HEK293T (cell line): ENCODE results near the gene TESK2.
A peak's percentile ranks its signal among the peaks of the same experiment; 100 is the strongest.

Experiments
- CTCF ChIA-PET: fragments of 350-600 bp; formaldehyde crosslinking; extraction: SDS; loops from one replicate; lab custom pipeline; 2021; ENCODE audit warnings: antibody characterized with exemption, inconsistent platforms; lab: Yijun Ruan, JAX
- POLR2A ChIA-PET: fragments of 350-600 bp; formaldehyde crosslinking; extraction: SDS; loops from one replicate; lab custom pipeline; 2020; ENCODE audit warnings: antibody characterized with exemption, inconsistent platforms; lab: Yijun Ruan, JAX
- DNase-seq: peaks from one replicate; pipeline ENCODE4 v3.0.0; 2012; ENCODE audit warnings: mixed read lengths; ENCODE audit errors: extremely low spot score
- ARNT ChIP-seq: fragments of 450-650 bp; IDR thresholded peaks from 2 replicates; pipeline ENCODE4 v1.6.1; 2017; ENCODE audit warnings: mild to moderate bottlenecking
- BHLHE40 ChIP-seq: fragments of 450-650 bp; IDR thresholded peaks from 2 replicates; pipeline ENCODE4 v1.6.1; 2016; ENCODE audit warnings: mild to moderate bottlenecking, moderate library complexity, borderline replicate concordance
- CTBP1 ChIP-seq: fragments of 450-650 bp; IDR thresholded peaks from 2 replicates; pipeline ENCODE4 v1.6.1; 2016; ENCODE audit warnings: borderline replicate concordance
- ELF4 ChIP-seq: fragments of 450-650 bp; IDR thresholded peaks from 2 replicates; pipeline ENCODE4 v1.6.1; 2017; ENCODE audit warnings: antibody characterized with exemption
- FOXA1 ChIP-seq: fragments of 450-650 bp; IDR thresholded peaks from 2 replicates; pipeline ENCODE4 v1.6.1; 2016; ENCODE audit warnings: mild to moderate bottlenecking
- FOXK2 ChIP-seq: fragments of 450-650 bp; IDR thresholded peaks from 2 replicates; pipeline ENCODE4 v1.6.1; 2016; ENCODE audit warnings: mild to moderate bottlenecking
- FOXM1 ChIP-seq: fragments of 450-650 bp; IDR thresholded peaks from 2 replicates; pipeline ENCODE4 v1.6.1; 2017; ENCODE audit warnings: mild to moderate bottlenecking, borderline replicate concordance
- HDGF ChIP-seq: fragments of 450-650 bp; IDR thresholded peaks from 2 replicates; pipeline ENCODE4 v1.6.1; 2017; ENCODE audit warnings: antibody characterized with exemption, borderline replicate concordance
- L3MBTL2 ChIP-seq: fragments of 450-650 bp; conservative IDR thresholded peaks from 2 replicates; pipeline ENCODE4 v1.6.1; 2016; ENCODE audit warnings: mild to moderate bottlenecking
- LEF1 ChIP-seq: fragments of 450-650 bp; IDR thresholded peaks from 2 replicates; pipeline ENCODE4 v1.6.1; 2017; ENCODE audit warnings: mild to moderate bottlenecking, borderline replicate concordance
- NFRKB ChIP-seq: fragments of 450-650 bp; IDR thresholded peaks from 2 replicates; pipeline ENCODE4 v1.6.1; 2016; ENCODE audit warnings: mild to moderate bottlenecking, moderate library complexity
- SP1 ChIP-seq: fragments of 450-650 bp; IDR thresholded peaks from 2 replicates; pipeline ENCODE4 v1.6.1; 2017
- SUZ12 ChIP-seq: fragments of 450-650 bp; IDR thresholded peaks from 2 replicates; pipeline ENCODE4 v1.6.1; 2016; ENCODE audit warnings: mild to moderate bottlenecking
- TARDBP ChIP-seq: fragments of 450-650 bp; IDR thresholded peaks from 2 replicates; pipeline ENCODE4 v1.6.1; 2016
- ZNF384 ChIP-seq: fragments of 450-650 bp; IDR thresholded peaks from 2 replicates; pipeline ENCODE4 v1.6.1; 2016
- TF ChIP-seq, protein P1 (sequence below): fragments of 450-650 bp; IDR thresholded peaks from 2 replicates; pipeline ENCODE4 v1.6.1; 2016

TESK2 gene

DNA sequence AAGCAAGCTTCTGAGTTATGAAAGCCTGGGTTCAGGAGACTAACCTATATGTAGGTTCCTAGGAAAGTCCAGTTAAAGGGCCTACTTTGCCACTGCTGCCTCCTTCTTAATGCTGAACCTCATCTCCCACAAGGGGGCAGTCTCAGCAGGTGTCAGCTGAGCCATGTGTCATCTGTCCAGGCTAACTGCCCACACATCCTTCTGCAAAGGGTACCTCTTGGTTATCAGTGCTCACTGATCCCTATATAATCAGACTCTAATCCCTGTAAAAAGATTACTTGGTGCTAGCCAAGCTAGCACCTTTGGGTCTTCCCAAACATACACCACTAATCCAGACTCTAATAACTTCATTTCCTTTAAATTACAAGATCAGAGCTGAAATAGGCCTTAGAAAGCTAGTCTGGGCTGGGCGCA lies 21.7 kb upstream of the TESK2 start:
- CTCF ChIA-PET, result interaction anchor here (0.6 to 3.7 kb wide), 9 partner anchors 12 to 516 kb away, joined by 3 to 46 read pairs (median 3); partner anchors contain the start of gene TESK2
- POLR2A ChIA-PET, result interaction anchor here (0.9 to 4.1 kb wide), 7 partner anchors 9 to 71 kb away, joined by 3 to 38 read pairs (median 12); partner anchors contain the start of genes AKR1A1, CCDC163, MMACHC and NASP
- no peak for TF ChIP-seq ZNF384
- TF ChIP-seq HDGF, result no peak
- no peak for TF ChIP-seq FOXA1
- TF ChIP-seq, protein P1, sequence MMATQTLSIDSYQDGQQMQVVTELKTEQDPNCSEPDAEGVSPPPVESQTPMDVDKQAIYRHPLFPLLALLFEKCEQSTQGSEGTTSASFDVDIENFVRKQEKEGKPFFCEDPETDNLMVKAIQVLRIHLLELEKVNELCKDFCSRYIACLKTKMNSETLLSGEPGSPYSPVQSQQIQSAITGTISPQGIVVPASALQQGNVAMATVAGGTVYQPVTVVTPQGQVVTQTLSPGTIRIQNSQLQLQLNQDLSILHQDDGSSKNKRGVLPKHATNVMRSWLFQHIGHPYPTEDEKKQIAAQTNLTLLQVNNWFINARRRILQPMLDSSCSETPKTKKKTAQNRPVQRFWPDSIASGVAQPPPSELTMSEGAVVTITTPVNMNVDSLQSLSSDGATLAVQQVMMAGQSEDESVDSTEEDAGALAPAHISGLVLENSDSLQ, result peak; percentile 23; the same call in 1 of the 2 replicates
- peak; percentile 60 for DNase-seq

DNA sequence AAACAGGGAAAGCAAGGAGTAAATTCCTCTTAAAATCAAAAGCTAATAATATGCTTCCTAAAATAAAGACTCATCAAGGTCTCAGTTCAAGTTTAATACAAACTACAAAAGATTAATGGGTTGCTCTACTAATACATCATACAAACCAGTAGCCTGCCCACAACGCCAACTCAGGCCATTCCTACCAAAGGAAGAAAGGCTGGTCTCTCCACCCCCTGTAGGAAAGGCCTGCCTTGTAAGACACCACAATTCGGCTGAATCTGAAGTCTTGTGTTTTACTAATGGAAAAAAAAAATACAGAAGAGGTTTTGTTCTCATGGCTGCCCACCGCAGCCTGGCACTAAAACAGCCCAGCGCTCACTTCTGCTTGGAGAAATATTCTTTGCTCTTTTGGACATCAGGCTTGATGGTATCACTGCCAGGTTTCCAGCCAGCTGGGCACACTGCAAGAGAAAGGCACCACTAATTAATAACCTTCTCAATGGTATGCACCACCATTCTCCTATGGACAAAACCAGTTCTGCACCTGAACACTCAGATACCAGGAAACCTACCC lies 20.1 kb upstream of the TESK2 start:
- no peak for TF ChIP-seq ZNF384
- no peak for TF ChIP-seq LEF1
- no peak for TF ChIP-seq SP1
- TF ChIP-seq ELF4, result no peak
- no peak for TF ChIP-seq L3MBTL2
- TF ChIP-seq TARDBP, result no peak
- no peak for TF ChIP-seq SUZ12
- TF ChIP-seq BHLHE40, result no peak
- no peak for TF ChIP-seq HDGF
- TF ChIP-seq, protein P1, result no peak
- no peak for TF ChIP-seq FOXK2
- TF ChIP-seq FOXM1, result no peak
- POLR2A ChIA-PET, result interaction anchor here (1.0 to 4.1 kb wide), 8 partner anchors 10 to 171 kb away, joined by 5 to 38 read pairs (median 10); partner anchors contain the start of genes AKR1A1, CCDC163, MMACHC and MUTYH
- CTCF ChIA-PET, result interaction anchor here (0.7 to 3.7 kb wide), 4 partner anchors 10 to 58 kb away, joined by 3 to 46 read pairs (median 4); partner anchors contain the start of gene PRDX1
- DNase-seq, result no peak

DNA sequence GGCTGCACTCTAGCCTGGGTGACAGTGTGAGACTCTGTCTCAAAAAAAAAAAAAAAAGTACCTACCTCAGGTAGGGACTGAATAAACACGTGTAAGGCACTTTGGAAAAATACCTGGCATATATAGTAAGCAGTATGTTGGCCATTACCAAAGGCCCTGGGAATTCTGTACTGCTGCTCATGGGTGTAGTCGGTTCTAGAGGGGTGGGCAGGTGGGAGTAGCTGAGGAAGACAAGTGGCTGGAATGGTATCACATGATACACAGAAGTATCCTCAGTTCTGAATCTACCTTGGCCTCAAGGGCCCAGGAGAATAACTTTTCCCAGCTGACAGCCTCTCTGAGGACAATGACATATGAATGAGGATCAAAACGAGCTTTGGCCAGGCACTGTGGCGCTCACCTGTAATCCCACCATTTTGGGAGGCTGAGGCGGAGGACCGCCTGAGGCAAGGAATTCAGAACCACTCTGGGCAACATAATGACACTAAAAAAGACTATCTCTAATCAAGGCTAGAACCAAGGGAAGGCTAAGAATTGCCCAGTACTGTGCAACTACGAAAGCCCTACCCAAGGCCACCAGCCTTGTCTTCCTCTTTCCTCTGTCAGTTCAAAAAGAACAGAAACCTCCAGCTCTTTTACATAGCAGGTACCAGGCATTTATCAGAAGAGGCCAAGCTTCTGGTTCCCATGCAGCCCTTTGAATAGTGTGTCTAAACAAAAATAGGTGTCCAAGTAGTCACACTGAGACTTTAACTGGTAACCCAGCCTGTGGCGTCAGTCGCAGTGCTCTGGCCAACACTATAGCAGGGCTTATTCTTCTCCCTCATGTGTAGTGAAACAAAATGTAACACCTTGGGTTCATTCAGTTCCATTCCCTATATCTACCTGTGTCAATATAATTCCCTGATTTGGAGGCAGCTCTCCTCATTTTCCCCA lies 19.3 kb upstream of the TESK2 start:
- TF ChIP-seq LEF1 (no peak), FOXK2 (no peak), SUZ12 (no peak), ARNT (no peak), SP1 (no peak), CTBP1 (no peak), TARDBP (no peak), NFRKB (no peak), BHLHE40 (no peak), ZNF384 (no peak), FOXA1 (no peak), FOXM1 (no peak)
- POLR2A ChIA-PET, result interaction anchor here (0.7 to 4.1 kb wide), 8 partner anchors 9 to 170 kb away, joined by 4 to 38 read pairs (median 9); partner anchors contain the start of genes CCDC163, MMACHC, MUTYH and NASP
- no peak for DNase-seq
- CTCF ChIA-PET, result interaction anchor here (0.5 to 3.7 kb wide), 5 partner anchors 17 to 890 kb away, joined by 3 to 46 read pairs (median 3); no protein-coding TSS in a partner anchor

DNA sequence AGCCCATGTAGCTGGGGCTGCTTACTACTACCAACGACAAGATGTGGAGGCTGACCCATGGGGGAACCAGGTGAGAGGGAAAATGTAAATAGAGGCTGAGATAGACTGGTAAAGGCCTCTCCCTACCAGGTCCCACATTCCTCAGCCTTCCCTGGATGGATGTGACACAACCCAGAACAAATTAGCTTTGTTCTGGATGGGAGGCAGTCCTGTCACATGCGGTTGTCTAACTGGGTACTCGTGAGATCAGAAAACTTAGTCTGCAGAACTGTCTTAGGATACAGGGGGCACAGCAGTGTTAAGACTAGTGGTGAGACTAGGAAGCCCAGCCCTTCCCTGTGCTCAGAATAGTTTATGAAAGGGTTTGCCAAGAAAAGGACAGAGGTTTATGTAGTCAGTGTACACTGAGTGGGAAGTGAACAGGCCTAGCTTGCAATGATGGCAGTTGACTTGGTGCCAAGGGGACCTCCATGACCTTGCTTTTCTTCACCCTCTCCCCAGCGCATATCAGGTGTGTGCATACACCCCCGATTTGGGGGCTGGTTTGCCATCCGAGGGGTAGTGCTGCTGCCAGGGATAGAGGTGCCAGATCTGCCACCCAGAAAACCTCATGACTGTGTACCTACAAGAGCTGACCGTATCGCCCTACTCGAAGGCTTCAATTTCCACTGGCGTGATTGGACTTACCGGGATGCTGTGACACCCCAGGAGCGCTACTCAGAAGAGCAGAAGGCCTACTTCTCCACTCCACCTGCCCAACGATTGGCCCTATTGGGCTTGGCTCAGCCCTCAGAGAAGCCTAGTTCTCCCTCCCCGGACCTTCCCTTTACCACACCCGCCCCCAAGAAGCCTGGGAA lies 17.6 kb upstream of the TESK2 start:
- CTCF ChIA-PET, result interaction anchor here (1.4 kb wide), 1 partner anchor 62 kb away, joined by 3 read pairs; no protein-coding TSS in a partner anchor
- DNase-seq, result no peak

More for the DNA sequence above, 17.6 kb upstream of the TESK2 start:
- POLR2A ChIA-PET, result interaction anchor here (1.0 to 1.5 kb wide), 5 partner anchors 9 to 168 kb away, joined by 3 to 8 read pairs (median 4); partner anchors contain the start of genes AKR1A1, CCDC163, MMACHC and MUTYH
- TF ChIP-seq FOXK2 (no peak), SP1 (no peak), ARNT (no peak), FOXA1 (no peak), TARDBP (no peak), NFRKB (no peak), HDGF (no peak), ELF4 (no peak), L3MBTL2 (no peak), ZNF384 (no peak), LEF1 (no peak)
- TF ChIP-seq, protein P1, result no peak
